ENCODE data around the gene DEPP1. TPM values are rescaled to one million over a fixed set of nuclear protein-coding genes. Genes with fewer than 3 reads are reported as not detected.

The DEPP1 gene
- total and polyA plus RNA-seq, 10 of the 15 experiments (the other 5 are each of a cell fraction or from before 2014, with no cell fraction given) = 1.7 to 12.1 (median 7.3) TPM

- ChIA-PET SMC1A (ENCODE audit: uncharacterized antibody, unreplicated experiment) (no interaction called here), RAD21 (ENCODE audit: unreplicated experiment) (no interaction called here), POLR2A (interaction anchor here (1.6 kb wide), 1 partner anchor 19 kb away, joined by 3 read pairs; no protein-coding TSS in a partner anchor), CTCF (no interaction called here)
- H3K9ac ChIP-seq (ENCODE audit: control insufficient read depth, insufficient read depth, low read length) = no peak overlapping the region
- no peak overlapping the region for H3K27ac ChIP-seq (ENCODE audit: control insufficient read depth, insufficient read depth)
- no TSS peak for BruUV-seq (replicated peaks)
- ATAC-seq (no peak), FAIRE-seq (no peak), DNase-seq (ENCODE audit: low read depth, low spot score) (no peak)
- no peak overlapping the region for H2AFZ ChIP-seq (ENCODE audit: control insufficient read depth, low read depth, low read length)
- H3K27me3 ChIP-seq (replicated peaks in 1 of 2; ENCODE audit: control insufficient read depth in 2 of 2, insufficient read depth in 2 of 2, low read length in 1 of 2) = no peaks in the 10 kb centered on the region
- H3K9me3 ChIP-seq (replicated peaks; ENCODE audit: control insufficient read depth, insufficient read depth, low read length) = no peaks in the 10 kb centered on the region
- peaks cover 3 to 4% of the 10 kb centered on the region in 2 experiments; a peak in 3 of 4 replicates for H3K36me3 ChIP-seq (ENCODE audit: control insufficient read depth in 2 of 2, insufficient read depth in 2 of 2, low read length in 1 of 2)
- in situ Hi-C loops (cut with MboI) = no loop called here
- no peaks in the 10 kb centered on the region for H4K20me1 ChIP-seq (ENCODE audit: control insufficient read depth, insufficient read depth)
- no peak overlapping the region for H3K4me2 ChIP-seq (ENCODE audit: control insufficient read depth, insufficient read depth)
- peaks cover 17% of the 10 kb centered on the region for H3K4me1 ChIP-seq (ENCODE audit: control insufficient read depth, insufficient read depth, low read length)
- TF ChIP-seq CHD2 (IDR thresholded peaks at IDR 0.05; ENCODE audit: borderline replicate concordance, low read depth, low read length) = no peak
- TF ChIP-seq ATF2 (IDR thresholded peaks at IDR 0.05; ENCODE audit: low read length) = no peak
- no peak for TF ChIP-seq RAD21 (IDR thresholded peaks at IDR 0.05; ENCODE audit: insufficient read depth, low read depth, low read length)
- no peak for TF ChIP-seq RAD51 (IDR thresholded peaks at IDR 0.05)
- no peak for TF ChIP-seq PBX3 (IDR thresholded peaks at IDR 0.05; ENCODE audit: insufficient replicate concordance, low read depth, low read length)
- TF ChIP-seq ZBTB40 (IDR thresholded peaks at IDR 0.05; ENCODE audit: borderline replicate concordance) = no peak
- TF ChIP-seq ZNF207 (IDR thresholded peaks at IDR 0.05; ENCODE audit: borderline replicate concordance) = no peak
- no peak for TF ChIP-seq POLR2AphosphoS5 (IDR thresholded peaks at IDR 0.05; ENCODE audit: low read length)
- H3K4me3 ChIP-seq = no peak overlapping the region
- intact Hi-C loops (cut with micrococcal nuclease; ENCODE audit: unreplicated experiment) = no loop called here
- 54% methylated on average over 9 of the region's 9 CpGs for WGBS (ENCODE audit: insufficient coverage, insufficient replicate concordance, low lambda C conversion rate, missing lambda C conversion rate)
- H3K79me2 ChIP-seq (ENCODE audit: control insufficient read depth, insufficient read depth, low read length) = no peaks in the 10 kb centered on the region
Measured at GRCh38 chr10:44985175-44985681, 6.6 kb upstream of the DEPP1 start.
